B cell (primary cell): ENCODE measurements around the gene MYO1B.

Source experiments
- CTCF ChIP-seq: fragments of 200-600 bp; IDR thresholded peaks from one replicate; pipeline ENCODE4 v1.8.0; 2022; ENCODE audit warnings: antibody characterized with exemption, mild to moderate bottlenecking
- EZH2 ChIP-seq: IDR thresholded peaks from 2 replicates; pipeline ENCODE4 v1.6.1; 2012; ENCODE audit warnings: borderline replicate concordance, low read depth, mild to moderate bottlenecking, moderate library complexity, low read length; ENCODE audit not compliant: insufficient read depth, poor library complexity, severe bottlenecking

GRCh38 chr2:191360918-191361317 lies 115.7 kb downstream of the MYO1B start:
- TF ChIP-seq CTCF (no peak), EZH2 (no peak)
